Measurements from ENCODE around the gene TEX264. TPM values are rescaled to one million over a fixed set of nuclear protein-coding genes. Genes with fewer than 3 reads are reported as not detected.

TEX264 gene
- polyA plus RNA-seq, 3 donors: 58.3 to 108 (median 80.8) TPM

DNA sequence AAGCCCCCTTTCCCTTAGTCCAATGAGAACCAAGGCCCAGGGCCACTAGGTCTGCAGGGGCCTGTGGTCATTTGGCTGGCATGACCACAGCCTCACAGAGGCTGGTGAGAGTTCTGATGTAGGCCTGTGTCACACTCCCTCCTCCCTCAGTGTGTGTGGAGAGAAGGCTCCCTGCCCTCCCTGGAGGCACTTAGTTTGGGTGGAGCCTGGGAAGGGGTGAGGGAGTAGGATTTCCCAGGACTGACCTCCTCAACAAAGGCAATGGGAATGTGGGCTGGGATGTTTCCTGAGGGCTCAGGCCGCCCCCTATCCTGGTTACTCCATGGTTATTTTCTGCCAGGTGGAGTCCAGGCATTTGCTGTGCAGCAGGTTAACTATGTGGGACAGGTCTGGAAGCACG, 7.6 kb downstream of the TEX264 start:
- Mint-ChIP-seq H3K4me1 (peaks cover 78% of the 10 kb centered on the region), H3K27ac (peak overlapping the region in 2 of 7 donors; percentile 25 to 70), H3K36me3 (peaks cover 48 to 67% of the 10 kb centered on the region in 2 donors), H3K27me3 (ENCODE audit: low read depth in 3 of 3) (peaks cover 0 to 2% (median 0%) of the 10 kb centered on the region in 3 donors), H3K4me3 (no peak overlapping the region), H3K9me3 (no peaks in the 10 kb centered on the region)
- Histone ChIP-seq H3K9me3 (replicated peaks in 1 of 2; ENCODE audit: control insufficient read depth in 1 of 2, insufficient read depth in 1 of 2, low read length in 2 of 2) (no peaks in the 10 kb centered on the region), H3K4me1 (ENCODE audit: control insufficient read depth in 1 of 2, insufficient read depth in 2 of 2, low read length in 2 of 2) (peaks cover 29 to 50% of the 10 kb centered on the region in 2 donors), H3K79me2 (ENCODE audit: insufficient read depth, low read length) (peaks cover 72% of the 10 kb centered on the region), H2AFZ (ENCODE audit: insufficient read depth, low read depth, low read length, poor library complexity, severe bottlenecking) (no peak overlapping the region), H3K27ac (ENCODE audit: low read depth in 1 of 2, low read length in 2 of 2) (peak overlapping the region in 1 of 2 donors; percentile 46), H3K36me3 (replicated peaks in 1 of 2; ENCODE audit: control insufficient read depth in 1 of 2, insufficient read depth in 2 of 2, low read length in 2 of 2) (peaks cover 44 to 63% of the 10 kb centered on the region in 2 donors), H3K27me3 (ENCODE audit: control insufficient read depth in 2 of 2, insufficient read depth in 2 of 2, low read length in 2 of 2) (no peaks in the 10 kb centered on the region), H4K20me1 (ENCODE audit: insufficient read depth, low read length) (peaks cover 67% of the 10 kb centered on the region), H3K4me3 (replicated peaks in 1 of 3; ENCODE audit: low read depth in 2 of 3, low read length in 3 of 3) (no peak overlapping the region), H3K9ac (ENCODE audit: insufficient read depth, low read length, poor library complexity, severe bottlenecking) (no peak overlapping the region), H3K4me2 (replicated peaks; ENCODE audit: extremely low read depth, low read length, poor library complexity, severe bottlenecking) (no peak overlapping the region)
- DNase-seq: no peak
- intact Hi-C loops (cut with micrococcal nuclease): no loop called here
- TF ChIP-seq, protein P1, sequence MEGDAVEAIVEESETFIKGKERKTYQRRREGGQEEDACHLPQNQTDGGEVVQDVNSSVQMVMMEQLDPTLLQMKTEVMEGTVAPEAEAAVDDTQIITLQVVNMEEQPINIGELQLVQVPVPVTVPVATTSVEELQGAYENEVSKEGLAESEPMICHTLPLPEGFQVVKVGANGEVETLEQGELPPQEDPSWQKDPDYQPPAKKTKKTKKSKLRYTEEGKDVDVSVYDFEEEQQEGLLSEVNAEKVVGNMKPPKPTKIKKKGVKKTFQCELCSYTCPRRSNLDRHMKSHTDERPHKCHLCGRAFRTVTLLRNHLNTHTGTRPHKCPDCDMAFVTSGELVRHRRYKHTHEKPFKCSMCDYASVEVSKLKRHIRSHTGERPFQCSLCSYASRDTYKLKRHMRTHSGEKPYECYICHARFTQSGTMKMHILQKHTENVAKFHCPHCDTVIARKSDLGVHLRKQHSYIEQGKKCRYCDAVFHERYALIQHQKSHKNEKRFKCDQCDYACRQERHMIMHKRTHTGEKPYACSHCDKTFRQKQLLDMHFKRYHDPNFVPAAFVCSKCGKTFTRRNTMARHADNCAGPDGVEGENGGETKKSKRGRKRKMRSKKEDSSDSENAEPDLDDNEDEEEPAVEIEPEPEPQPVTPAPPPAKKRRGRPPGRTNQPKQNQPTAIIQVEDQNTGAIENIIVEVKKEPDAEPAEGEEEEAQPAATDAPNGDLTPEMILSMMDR (IDR thresholded peaks at IDR 0.05): no peak
- WGBS (ENCODE audit: insufficient coverage): 100% methylated on average over 1 of the region's 2 CpGs

DNA sequence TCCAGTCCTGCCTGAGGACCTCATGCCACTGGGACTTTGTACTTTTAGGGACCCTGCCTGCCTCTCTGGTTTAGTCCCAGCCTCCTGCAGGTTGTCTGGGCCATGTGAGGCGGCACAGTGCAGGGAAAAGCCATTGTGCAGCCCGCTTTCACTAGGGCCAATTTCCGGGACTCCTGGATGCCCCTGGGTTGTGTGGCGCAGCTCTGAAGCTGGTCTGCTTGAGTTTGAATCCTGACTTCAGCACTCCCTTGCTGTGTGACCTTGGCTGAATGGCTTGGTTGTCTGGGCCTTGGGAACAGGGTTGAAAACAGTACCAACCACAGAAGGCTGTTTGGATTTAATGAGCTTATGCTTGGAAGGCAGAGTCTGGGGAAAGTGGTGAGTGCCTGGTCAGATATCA, 8.3 kb downstream of the TEX264 start:
- no peaks in the 10 kb centered on the region for H3K9me3 Mint-ChIP-seq
- peaks cover 51 to 71% of the 10 kb centered on the region in 2 donors for H3K36me3 Mint-ChIP-seq
- WGBS (ENCODE audit: insufficient coverage): 100% methylated on average over 4 of the region's 4 CpGs
- H3K27me3 ChIP-seq (ENCODE audit: control insufficient read depth in 2 of 2, insufficient read depth in 2 of 2, low read length in 2 of 2): no peaks in the 10 kb centered on the region
- TF ChIP-seq, protein P1 (IDR thresholded peaks at IDR 0.05): no peak
- no peak for DNase-seq
- peaks cover 26 to 44% of the 10 kb centered on the region in 2 donors for H3K4me1 ChIP-seq (ENCODE audit: control insufficient read depth in 1 of 2, insufficient read depth in 2 of 2, low read length in 2 of 2)
- H3K9ac ChIP-seq (ENCODE audit: insufficient read depth, low read length, poor library complexity, severe bottlenecking): no peak overlapping the region
- H4K20me1 ChIP-seq (ENCODE audit: insufficient read depth, low read length): peaks cover 67% of the 10 kb centered on the region
- H3K4me1 Mint-ChIP-seq: peaks cover 72% of the 10 kb centered on the region
- no peak overlapping the region for H2AFZ ChIP-seq (ENCODE audit: insufficient read depth, low read depth, low read length, poor library complexity, severe bottlenecking)
- no peak overlapping the region for H3K27ac ChIP-seq (ENCODE audit: low read depth in 1 of 2, low read length in 2 of 2)
- no peaks in the 10 kb centered on the region for H3K9me3 ChIP-seq (replicated peaks in 1 of 2; ENCODE audit: control insufficient read depth in 1 of 2, insufficient read depth in 1 of 2, low read length in 2 of 2)
- H3K4me3 Mint-ChIP-seq: no peak overlapping the region
- H3K27ac Mint-ChIP-seq: peak overlapping the region in 2 of 7 donors; percentile 44 to 76
- H3K36me3 ChIP-seq (replicated peaks in 1 of 2; ENCODE audit: control insufficient read depth in 1 of 2, insufficient read depth in 2 of 2, low read length in 2 of 2): peaks cover 46 to 66% of the 10 kb centered on the region in 2 donors
- peaks cover 68% of the 10 kb centered on the region for H3K79me2 ChIP-seq (ENCODE audit: insufficient read depth, low read length)
- intact Hi-C loops (cut with micrococcal nuclease): no loop called here
- no peak overlapping the region for H3K4me3 ChIP-seq (replicated peaks in 1 of 3; ENCODE audit: low read depth in 2 of 3, low read length in 3 of 3)
- H3K4me2 ChIP-seq (replicated peaks; ENCODE audit: extremely low read depth, low read length, poor library complexity, severe bottlenecking): no peak overlapping the region
- peaks cover 0 to 2% (median 0%) of the 10 kb centered on the region in 3 donors for H3K27me3 Mint-ChIP-seq (ENCODE audit: low read depth in 3 of 3)
